A549 (cell line): ENCODE results near the gene REPS1. TPM values are rescaled to one million over a fixed set of nuclear protein-coding genes. Genes with fewer than 3 reads are reported as not detected.

Source experiments
- ATAC-seq, 2 experiments: fragments of 200-7000 bp in 1 of 2; fragments of >200 bp in 1 of 2; cut with Nextera tagmentation in 1 of 2; cut with Tn5 transposase in 1 of 2; 3 replicates each; pipeline versions ENCODE4 v1.8.0 to v1.9.1; 2018 to 2020; ENCODE audit warnings: mild to moderate bottlenecking in 1 of 2, moderate library complexity in 1 of 2
- CTCF ChIA-PET: fragments of 300-600 bp; sonication (Branson Sonifier 250); formaldehyde crosslinking; extraction: SDS; loops from one replicate; lab custom pipeline; 2021; ENCODE audit warnings: antibody characterized with exemption, inconsistent platforms; lab: Yijun Ruan, JAX
- POLR2A ChIA-PET: fragments of 350-600 bp; formaldehyde crosslinking; extraction: SDS; loops from one replicate; lab custom pipeline; 2021; ENCODE audit warnings: antibody characterized with exemption, inconsistent platforms; lab: Yijun Ruan, JAX
- DNase-seq, 2 experiments: peaks; one replicate each; pipeline versions ENCODE4 v3.0.0 to v3.0.0-alpha.2; 2011 to 2016; ENCODE audit warnings: low read depth in 1 of 2, low spot score in 1 of 2
- FAIRE-seq: peaks from 2 replicates; lab custom pipeline; 2011; peaks lifted over from hg19 to GRCh38; lab: Jason Lieb, UNC
- H3K27ac ChIP-seq, 2 experiments: fragments of >200 bp; sonication (Bioruptor Twin); formaldehyde crosslinking; 3 replicates each; pipeline ENCODE4 v1.5.1; 2016 to 2017
- H3K4me1 ChIP-seq: fragments of >200 bp; sonication (Bioruptor Twin); formaldehyde crosslinking; 3 replicates; pipeline ENCODE4 v1.6.1; 2016
- H3K4me2 ChIP-seq: fragments of >200 bp; sonication (Bioruptor Twin); formaldehyde crosslinking; 3 replicates; pipeline ENCODE4 v1.6.1; 2016
- H3K4me3 ChIP-seq: fragments of >200 bp; sonication (Bioruptor Twin); formaldehyde crosslinking; 3 replicates; pipeline ENCODE4 v1.5.1; 2016
- H3K9me3 ChIP-seq: fragments of >200 bp; sonication (Bioruptor Twin); formaldehyde crosslinking; 3 replicates; pipeline ENCODE4 v1.6.1; 2016
- CBX8 ChIP-seq: fragments of 200-600 bp; sonication (generic); IDR thresholded peaks from 2 replicates; pipeline ENCODE4 v1.6.1; 2016
- CEBPB ChIP-seq, 2 experiments: fragments of >200 bp in 1 of 2; sonication (Bioruptor Twin) in 1 of 2; formaldehyde crosslinking in 1 of 2; IDR thresholded peaks; 2 replicates each; pipeline ENCODE4 v1.6.1; 2012 to 2016
- FOSL2 ChIP-seq, 2 experiments: fragments of 450-650 bp in 1 of 2; fragments of >200 bp in 1 of 2; sonication (Bioruptor Twin) in 1 of 2; formaldehyde crosslinking; IDR thresholded peaks; 2 replicates each; pipeline versions ENCODE4 v1.5.0 to v1.6.1; 2016 to 2020; ENCODE audit warnings: mild to moderate bottlenecking in 1 of 2, moderate library complexity in 1 of 2
- FOXS1 ChIP-seq: fragments of 250-450 bp; sonication (Bioruptor Pico); IDR thresholded peaks from 2 replicates; pipeline ENCODE4 v1.5.0; 2020; ENCODE audit warnings: mild to moderate bottlenecking, moderate library complexity
- HDAC2 ChIP-seq: fragments of 200-600 bp; sonication (generic); IDR thresholded peaks from 2 replicates; pipeline ENCODE4 v1.6.1; 2016
- HOXB13 ChIP-seq: fragments of 250-450 bp; sonication (Bioruptor Pico); IDR thresholded peaks from 2 replicates; pipeline ENCODE4 v1.5.0; 2020; ENCODE audit warnings: low read depth, mild to moderate bottlenecking, moderate library complexity
- HOXB5 ChIP-seq: fragments of 250-450 bp; sonication (Bioruptor Pico); IDR thresholded peaks from 2 replicates; pipeline ENCODE4 v1.5.0; 2020; ENCODE audit warnings: mild to moderate bottlenecking, moderate library complexity
- JUNB ChIP-seq: fragments of >200 bp; sonication (Bioruptor Twin); formaldehyde crosslinking; IDR thresholded peaks from 2 replicates; pipeline ENCODE4 v1.6.1; 2016
- KDM1A ChIP-seq: fragments of 200-600 bp; sonication (generic); IDR thresholded peaks from 2 replicates; pipeline ENCODE4 v1.6.1; 2016; ENCODE audit warnings: low read depth, mild to moderate bottlenecking
- KDM5A ChIP-seq: fragments of 200-600 bp; sonication (generic); IDR thresholded peaks from 2 replicates; pipeline ENCODE4 v1.6.1; 2016; ENCODE audit warnings: antibody characterized with exemption, mild to moderate bottlenecking
- NFE2L2 ChIP-seq: fragments of 150-350 bp; conservative IDR thresholded peaks from 2 replicates; pipeline ENCODE4 v1.6.1; 2014; ENCODE audit warnings: low read length
- POLR2A ChIP-seq: IDR thresholded peaks from 2 replicates; pipeline ENCODE4 v1.6.1; 2012; ENCODE audit warnings: mild to moderate bottlenecking, low read length
- RAD21 ChIP-seq, 2 experiments: fragments of >200 bp in 1 of 2; sonication (Bioruptor Twin) in 1 of 2; formaldehyde crosslinking in 1 of 2; IDR thresholded peaks in 1 of 2; conservative IDR thresholded peaks in 1 of 2; 2 replicates in 1 of 2; 3 replicates in 1 of 2; pipeline ENCODE4 v1.6.1; 2012 to 2018; ENCODE audit warnings: inconsistent platforms in 1 of 2
- RCOR1 ChIP-seq: fragments of 150-350 bp; IDR thresholded peaks from 2 replicates; pipeline ENCODE4 v1.6.1; 2014; ENCODE audit warnings: antibody characterized with exemption, low read length, low read depth
- RFX5 ChIP-seq: fragments of 450-650 bp; IDR thresholded peaks from 2 replicates; pipeline ENCODE4 v1.7.1; 2014; ENCODE audit warnings: antibody characterized with exemption, mild to moderate bottlenecking, moderate library complexity
- RNF2 ChIP-seq: fragments of 200-600 bp; sonication (generic); IDR thresholded peaks from 2 replicates; pipeline ENCODE4 v1.6.1; 2016; ENCODE audit warnings: low read depth, mild to moderate bottlenecking, antibody characterized with exemption, moderate library complexity, borderline replicate concordance
- SMC3 ChIP-seq: fragments of >200 bp; sonication (Bioruptor Twin); formaldehyde crosslinking; IDR thresholded peaks from 3 replicates; pipeline ENCODE4 v1.6.1; 2018; ENCODE audit warnings: inconsistent platforms
- ZC3H11A ChIP-seq: fragments of 450-650 bp; IDR thresholded peaks from 2 replicates; pipeline ENCODE4 v1.6.1; 2014; ENCODE audit warnings: antibody characterized with exemption, mild to moderate bottlenecking
- ZSCAN20 ChIP-seq: fragments of 250-450 bp; sonication (Bioruptor Pico); IDR thresholded peaks from 2 replicates; pipeline ENCODE4 v1.8.0; 2022; ENCODE audit warnings: mild to moderate bottlenecking, moderate library complexity
- WGBS: methylation state at CpG from one replicate; pipeline ENCODE4 v1.1.6; 2017; ENCODE audit errors: missing lambda C conversion rate; 5-methylcytosine and 5-hydroxymethylcytosine counted together
- polyA plus RNA-seq, 4 experiments: library from polyadenylated mRNA; depleted of rRNA in 3 of 4; stranded (reverse); fragments of >200 nt; fragmentation: RNase III in 1 of 4; extraction: RNeasy Plus Mini Kit Qiagen cat#74134 plus additional on column Dnase treatment in 1 of 4; gene quantifications; 2 replicates in 3 of 4; 3 replicates in 1 of 4; pipeline ENCODE4 v1.2.3, GENCODE V29; 2011 to 2017
- TF ChIP-seq, protein P1 (sequence below): fragments of 450-650 bp; IDR thresholded peaks from 2 replicates; pipeline ENCODE4 v1.6.1; 2014; ENCODE audit warnings: antibody characterized with exemption
- TF ChIP-seq, protein P2 (sequence below): fragments of >200 bp; sonication (Bioruptor Twin); formaldehyde crosslinking; IDR thresholded peaks from 3 replicates; pipeline ENCODE4 v1.5.1; 2016
- TF ChIP-seq, protein P3 (sequence below): IDR thresholded peaks from 2 replicates; pipeline ENCODE4 v1.6.1; 2012; ENCODE audit warnings: low read depth, borderline replicate concordance
- TF ChIP-seq, protein P4 (sequence below): fragments of >200 bp; sonication (Bioruptor Twin); formaldehyde crosslinking; IDR thresholded peaks from 3 replicates; pipeline ENCODE4 v1.6.1; 2016
- TF ChIP-seq, protein P5 (sequence below): IDR thresholded peaks from 2 replicates; pipeline ENCODE4 v1.6.1; 2012
- TF ChIP-seq, protein P6 (sequence below): fragments of 150-350 bp; IDR thresholded peaks from 2 replicates; pipeline ENCODE4 v1.6.1; 2014; ENCODE audit warnings: low read depth, mild to moderate bottlenecking, low read length
- TF ChIP-seq, protein P7 (sequence below): fragments of 250-450 bp; sonication (Bioruptor Pico); IDR thresholded peaks from 2 replicates; pipeline ENCODE4 v1.5.0; 2020; ENCODE audit warnings: low read depth, mild to moderate bottlenecking, moderate library complexity

REPS1 gene
- polyA plus RNA-seq, 2 of the 4 experiments (the other 2 are of a cell fraction): 16.3 to 36.4 TPM

DNA sequence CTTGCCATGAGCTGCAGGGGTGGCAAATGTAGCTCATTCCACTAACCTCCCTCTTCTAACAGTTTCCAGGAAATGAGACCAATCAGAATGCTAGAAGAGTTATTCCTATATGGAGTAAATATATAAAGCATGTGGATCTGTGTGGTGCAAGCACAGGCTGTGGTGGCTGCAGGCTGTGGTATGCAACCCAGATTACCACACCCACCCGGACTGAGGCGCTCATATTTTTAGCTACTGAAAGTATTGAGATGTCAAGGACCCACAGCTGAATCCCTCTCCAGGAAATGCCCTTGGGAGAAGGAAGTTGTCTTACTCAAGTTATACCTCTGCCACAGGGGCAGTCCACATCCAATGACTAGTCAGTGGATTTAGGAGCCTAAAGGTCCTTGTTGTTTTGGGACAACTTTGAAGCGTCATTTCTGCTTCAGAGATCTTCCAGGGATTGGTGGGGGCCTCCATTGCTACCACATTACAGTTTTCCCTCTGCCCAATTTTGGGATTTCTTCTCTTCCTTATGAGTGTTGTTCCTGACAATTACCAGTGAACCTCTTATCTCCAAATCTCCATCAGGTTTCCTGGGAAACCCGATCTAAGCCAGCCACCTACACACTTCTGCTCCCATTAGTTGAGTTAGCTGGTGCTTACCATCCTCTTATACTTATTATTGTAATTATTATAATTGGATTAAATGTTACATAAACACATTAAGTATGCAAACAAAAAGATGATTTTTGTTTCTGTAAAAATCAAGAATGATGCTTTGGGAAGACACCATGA, 12.1 kb upstream of the REPS1 start:
- no peak for FAIRE-seq
- no peak for ATAC-seq

DNA sequence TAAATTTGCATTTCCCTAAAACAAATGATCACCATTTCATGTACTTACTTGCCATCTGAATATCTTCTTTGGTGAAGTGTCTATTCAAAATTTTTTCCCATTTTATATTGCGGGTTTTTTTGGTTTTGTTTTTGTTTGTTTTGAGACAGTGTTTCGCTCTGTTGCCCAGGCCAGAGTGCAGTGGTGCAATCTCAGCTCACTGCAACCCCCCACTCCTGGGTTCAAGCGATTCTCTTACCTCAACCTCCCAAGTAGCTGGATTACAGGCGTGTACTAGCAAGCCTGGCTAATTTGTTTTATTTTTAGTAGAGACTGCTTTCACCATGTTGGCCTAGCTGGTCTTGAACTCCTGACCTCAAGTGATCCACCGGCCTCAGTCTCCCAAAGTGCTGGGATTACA, 9.1 kb upstream of the REPS1 start:
- Histone ChIP-seq H3K4me2 (no peak overlapping the region), H3K9me3 (no peaks in the 10 kb centered on the region), H3K4me1 (no peaks in the 10 kb centered on the region), H3K27ac (no peak overlapping the region), H3K4me3 (no peak overlapping the region)
- TF ChIP-seq, protein P1, sequence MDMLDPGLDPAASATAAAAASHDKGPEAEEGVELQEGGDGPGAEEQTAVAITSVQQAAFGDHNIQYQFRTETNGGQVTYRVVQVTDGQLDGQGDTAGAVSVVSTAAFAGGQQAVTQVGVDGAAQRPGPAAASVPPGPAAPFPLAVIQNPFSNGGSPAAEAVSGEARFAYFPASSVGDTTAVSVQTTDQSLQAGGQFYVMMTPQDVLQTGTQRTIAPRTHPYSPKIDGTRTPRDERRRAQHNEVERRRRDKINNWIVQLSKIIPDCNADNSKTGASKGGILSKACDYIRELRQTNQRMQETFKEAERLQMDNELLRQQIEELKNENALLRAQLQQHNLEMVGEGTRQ: no peak
- TF ChIP-seq, protein P2, sequence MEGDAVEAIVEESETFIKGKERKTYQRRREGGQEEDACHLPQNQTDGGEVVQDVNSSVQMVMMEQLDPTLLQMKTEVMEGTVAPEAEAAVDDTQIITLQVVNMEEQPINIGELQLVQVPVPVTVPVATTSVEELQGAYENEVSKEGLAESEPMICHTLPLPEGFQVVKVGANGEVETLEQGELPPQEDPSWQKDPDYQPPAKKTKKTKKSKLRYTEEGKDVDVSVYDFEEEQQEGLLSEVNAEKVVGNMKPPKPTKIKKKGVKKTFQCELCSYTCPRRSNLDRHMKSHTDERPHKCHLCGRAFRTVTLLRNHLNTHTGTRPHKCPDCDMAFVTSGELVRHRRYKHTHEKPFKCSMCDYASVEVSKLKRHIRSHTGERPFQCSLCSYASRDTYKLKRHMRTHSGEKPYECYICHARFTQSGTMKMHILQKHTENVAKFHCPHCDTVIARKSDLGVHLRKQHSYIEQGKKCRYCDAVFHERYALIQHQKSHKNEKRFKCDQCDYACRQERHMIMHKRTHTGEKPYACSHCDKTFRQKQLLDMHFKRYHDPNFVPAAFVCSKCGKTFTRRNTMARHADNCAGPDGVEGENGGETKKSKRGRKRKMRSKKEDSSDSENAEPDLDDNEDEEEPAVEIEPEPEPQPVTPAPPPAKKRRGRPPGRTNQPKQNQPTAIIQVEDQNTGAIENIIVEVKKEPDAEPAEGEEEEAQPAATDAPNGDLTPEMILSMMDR: no peak
- TF ChIP-seq, protein P3, sequence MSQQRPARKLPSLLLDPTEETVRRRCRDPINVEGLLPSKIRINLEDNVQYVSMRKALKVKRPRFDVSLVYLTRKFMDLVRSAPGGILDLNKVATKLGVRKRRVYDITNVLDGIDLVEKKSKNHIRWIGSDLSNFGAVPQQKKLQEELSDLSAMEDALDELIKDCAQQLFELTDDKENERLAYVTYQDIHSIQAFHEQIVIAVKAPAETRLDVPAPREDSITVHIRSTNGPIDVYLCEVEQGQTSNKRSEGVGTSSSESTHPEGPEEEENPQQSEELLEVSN: no peak
- TF ChIP-seq CEBPB (IDR thresholded peaks at IDR 0.05) (no peak), JUNB (no peak), HOXB5 (CRISPR knock-in tag) (no peak), RCOR1 (no peak), FOXS1 (CRISPR knock-in tag) (no peak), RAD21 (conservative IDR thresholded peaks at IDR 0.05 in 1 of 2, IDR thresholded peaks at IDR 0.05 in 1 of 2) (no peak), HDAC2 (no peak), KDM1A (no peak)
- TF ChIP-seq, protein P4, sequence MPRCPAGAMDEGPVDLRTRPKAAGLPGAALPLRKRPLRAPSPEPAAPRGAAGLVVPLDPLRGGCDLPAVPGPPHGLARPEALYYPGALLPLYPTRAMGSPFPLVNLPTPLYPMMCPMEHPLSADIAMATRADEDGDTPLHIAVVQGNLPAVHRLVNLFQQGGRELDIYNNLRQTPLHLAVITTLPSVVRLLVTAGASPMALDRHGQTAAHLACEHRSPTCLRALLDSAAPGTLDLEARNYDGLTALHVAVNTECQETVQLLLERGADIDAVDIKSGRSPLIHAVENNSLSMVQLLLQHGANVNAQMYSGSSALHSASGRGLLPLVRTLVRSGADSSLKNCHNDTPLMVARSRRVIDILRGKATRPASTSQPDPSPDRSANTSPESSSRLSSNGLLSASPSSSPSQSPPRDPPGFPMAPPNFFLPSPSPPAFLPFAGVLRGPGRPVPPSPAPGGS: no peak
- TF ChIP-seq, protein P5, sequence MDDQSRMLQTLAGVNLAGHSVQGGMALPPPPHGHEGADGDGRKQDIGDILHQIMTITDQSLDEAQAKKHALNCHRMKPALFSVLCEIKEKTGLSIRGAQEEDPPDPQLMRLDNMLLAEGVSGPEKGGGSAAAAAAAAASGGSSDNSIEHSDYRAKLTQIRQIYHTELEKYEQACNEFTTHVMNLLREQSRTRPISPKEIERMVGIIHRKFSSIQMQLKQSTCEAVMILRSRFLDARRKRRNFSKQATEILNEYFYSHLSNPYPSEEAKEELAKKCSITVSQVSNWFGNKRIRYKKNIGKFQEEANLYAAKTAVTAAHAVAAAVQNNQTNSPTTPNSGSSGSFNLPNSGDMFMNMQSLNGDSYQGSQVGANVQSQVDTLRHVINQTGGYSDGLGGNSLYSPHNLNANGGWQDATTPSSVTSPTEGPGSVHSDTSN: no peak
- FAIRE-seq (no peak), ATAC-seq (no peak), DNase-seq (no peak)
- ChIA-PET CTCF (interaction anchor here (1.0 kb wide), 1 partner anchor 9 kb away, joined by 5 read pairs; no protein-coding TSS in a partner anchor), POLR2A (no interaction called here)
- 81% methylated on average over 5 of the region's 5 CpGs for WGBS

More for the DNA sequence above, 12.1 kb upstream of the REPS1 start:
- Histone ChIP-seq H3K27ac (no peak overlapping the region), H3K9me3 (no peaks in the 10 kb centered on the region), H3K4me1 (no peaks in the 10 kb centered on the region), H3K4me3 (no peak overlapping the region), H3K4me2 (no peak overlapping the region)
- ChIA-PET POLR2A (no interaction called here), CTCF (interaction anchor here (0.9 kb wide), 1 partner anchor 11 kb away, joined by 4 read pairs; no protein-coding TSS in a partner anchor)
- TF ChIP-seq SMC3: no peak
- TF ChIP-seq RNF2: no peak
- TF ChIP-seq JUNB: no peak
- TF ChIP-seq POLR2A: no peak
- TF ChIP-seq HDAC2: no peak
- no peak for DNase-seq
- WGBS: 63% methylated on average over 4 of the region's 4 CpGs

DNA sequence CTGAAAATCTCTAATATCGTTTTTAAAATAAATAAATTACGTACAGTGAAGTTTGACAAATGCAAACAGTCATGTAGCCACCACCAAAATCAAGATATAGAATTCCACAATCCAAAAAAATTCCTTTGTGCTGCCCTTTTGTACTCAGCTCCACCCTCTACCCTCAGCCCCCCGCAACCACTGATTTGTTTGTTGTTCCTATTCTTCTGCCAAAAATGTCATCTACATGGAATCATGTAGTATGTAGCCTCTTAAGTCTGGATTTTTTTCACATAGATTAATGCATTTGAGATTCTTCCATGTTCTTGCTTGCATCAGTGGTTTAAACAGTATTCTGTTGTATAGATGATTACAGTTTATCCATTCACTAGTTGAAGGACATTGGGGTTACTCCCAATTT, 8.5 kb upstream of the REPS1 start:
- no peaks in the 10 kb centered on the region for H3K4me1 ChIP-seq
- no peaks in the 10 kb centered on the region for H3K9me3 ChIP-seq
- H3K4me2 ChIP-seq: no peak overlapping the region
- CTCF ChIA-PET: interaction anchor here (1.0 kb wide), 1 partner anchor 8 kb away, joined by 5 read pairs; no protein-coding TSS in a partner anchor
- FAIRE-seq (no peak), DNase-seq (no peak), ATAC-seq (no peak)
- no peak overlapping the region for H3K4me3 ChIP-seq
- POLR2A ChIA-PET: no interaction called here
- H3K27ac ChIP-seq: no peak overlapping the region
- WGBS: 60% methylated on average over 3 of the region's 3 CpGs
- TF ChIP-seq POLR2A (no peak), ZSCAN20 (CRISPR knock-in tag) (no peak), KDM5A (no peak), CBX8 (no peak), RNF2 (no peak), HOXB13 (CRISPR knock-in tag) (no peak), FOSL2 (IDR thresholded peaks at IDR 0.05) (no peak), FOSL2 (CRISPR knock-in tag; IDR thresholded peaks at IDR 0.05) (no peak), RFX5 (no peak), ZC3H11A (no peak), NFE2L2 (no peak), KDM1A (no peak), SMC3 (no peak)
- TF ChIP-seq, protein P6, sequence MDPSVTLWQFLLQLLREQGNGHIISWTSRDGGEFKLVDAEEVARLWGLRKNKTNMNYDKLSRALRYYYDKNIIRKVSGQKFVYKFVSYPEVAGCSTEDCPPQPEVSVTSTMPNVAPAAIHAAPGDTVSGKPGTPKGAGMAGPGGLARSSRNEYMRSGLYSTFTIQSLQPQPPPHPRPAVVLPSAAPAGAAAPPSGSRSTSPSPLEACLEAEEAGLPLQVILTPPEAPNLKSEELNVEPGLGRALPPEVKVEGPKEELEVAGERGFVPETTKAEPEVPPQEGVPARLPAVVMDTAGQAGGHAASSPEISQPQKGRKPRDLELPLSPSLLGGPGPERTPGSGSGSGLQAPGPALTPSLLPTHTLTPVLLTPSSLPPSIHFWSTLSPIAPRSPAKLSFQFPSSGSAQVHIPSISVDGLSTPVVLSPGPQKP: no peak
- TF ChIP-seq, protein P7, sequence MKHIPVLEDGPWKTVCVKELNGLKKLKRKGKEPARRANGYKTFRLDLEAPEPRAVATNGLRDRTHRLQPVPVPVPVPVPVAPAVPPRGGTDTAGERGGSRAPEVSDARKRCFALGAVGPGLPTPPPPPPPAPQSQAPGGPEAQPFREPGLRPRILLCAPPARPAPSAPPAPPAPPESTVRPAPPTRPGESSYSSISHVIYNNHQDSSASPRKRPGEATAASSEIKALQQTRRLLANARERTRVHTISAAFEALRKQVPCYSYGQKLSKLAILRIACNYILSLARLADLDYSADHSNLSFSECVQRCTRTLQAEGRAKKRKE (CRISPR knock-in tag): no peak
